ENCODE measurements around the gene IFNE.

GRCh38 chr9:21434202-21435014 is 47.7 kb downstream of the IFNE start:
- TF ChIP-seq CTCF (IDR thresholded peaks at IDR 0.05) = peak in 1 of 4 experiments; percentile 5
- TF ChIP-seq POLR2A (IDR thresholded peaks at IDR 0.05) = no peak

Data from uterus (tissue), 2 donors.